Stimulated activated CD8-positive, alpha-beta memory T cell treated with anti-CD3 and anti-CD28 coated beads, Interleukin-12 subunit alpha, Interleukin-12 subunit beta, amount 100 ng/mL, for 4 hours (primary cell): ENCODE data around the gene FSIP1.

ENCODE experiments used
- DNase-seq: peaks from one replicate; pipeline ENCODE4 v3.0.0-alpha.2; 2020; ENCODE audit warnings: low read depth

FSIP1 gene

GRCh38 chr15:39582286-39582976 lies 200.2 kb downstream of the FSIP1 start:
- no peak for DNase-seq

- no peak for DNase-seq
Measured at GRCh38 chr15:39581793-39582285, 200.8 kb downstream of the FSIP1 start.

GRCh38 chr15:39581242-39581792 lies 201.3 kb downstream of the FSIP1 start:
- DNase-seq: no peak

GRCh38 chr15:39580485-39581241 lies 202.0 kb downstream of the FSIP1 start, which contains the start of gene THBS1:
Gene THBS1, plus strand, starts transcription at chr15:39581079. Its CDS starts 779 bp downstream, at chr15:39581858.
- DNase-seq: peak; percentile 48

GRCh38 chr15:39580117-39580484 lies 202.5 kb downstream of the FSIP1 start:
- DNase-seq: peak; percentile 74

- DNase-seq: no peak
Measured at GRCh38 chr15:39579487-39580116, 203.0 kb downstream of the FSIP1 start.

- DNase-seq: no peak
Measured at GRCh38 chr15:39578851-39579486, 203.7 kb downstream of the FSIP1 start.

- no peak for DNase-seq
Measured at GRCh38 chr15:39575180-39575579, 207.5 kb downstream of the FSIP1 start.

- DNase-seq: no peak
Measured at GRCh38 chr15:39574427-39574826, 208.2 kb downstream of the FSIP1 start.

- DNase-seq: no peak
Measured at GRCh38 chr15:39573844-39574243, 208.8 kb downstream of the FSIP1 start.

GRCh38 chr15:39573287-39573686 lies 209.4 kb downstream of the FSIP1 start:
- no peak for DNase-seq

- DNase-seq: no peak
Measured at GRCh38 chr15:39565851-39566250, 216.8 kb downstream of the FSIP1 start.

GRCh38 chr15:39564972-39565665 lies 217.5 kb downstream of the FSIP1 start:
- DNase-seq: no peak

GRCh38 chr15:39558421-39558820 lies 224.2 kb downstream of the FSIP1 start:
- DNase-seq: no peak

GRCh38 chr15:39556461-39556860 lies 226.2 kb downstream of the FSIP1 start:
- no peak for DNase-seq

- no peak for DNase-seq
Measured at GRCh38 chr15:39555885-39556284, 226.8 kb downstream of the FSIP1 start.

- no peak for DNase-seq
Measured at GRCh38 chr15:39554746-39555387, 227.8 kb downstream of the FSIP1 start.

- DNase-seq: no peak
Measured at GRCh38 chr15:39553947-39554693, 228.5 kb downstream of the FSIP1 start.

GRCh38 chr15:39552556-39552955 lies 230.1 kb downstream of the FSIP1 start:
- no peak for DNase-seq

GRCh38 chr15:39551476-39551875 lies 231.2 kb downstream of the FSIP1 start:
- no peak for DNase-seq
